ENCODE data around the gene CNTNAP2. TPM values are rescaled to one million over a fixed set of nuclear protein-coding genes. Genes with fewer than 3 reads are reported as not detected.
A peak's percentile ranks its signal among the peaks of the same experiment; 100 is the strongest.

CNTNAP2 gene
- polyA plus RNA-seq, 1 experiment: not detected

DNA sequence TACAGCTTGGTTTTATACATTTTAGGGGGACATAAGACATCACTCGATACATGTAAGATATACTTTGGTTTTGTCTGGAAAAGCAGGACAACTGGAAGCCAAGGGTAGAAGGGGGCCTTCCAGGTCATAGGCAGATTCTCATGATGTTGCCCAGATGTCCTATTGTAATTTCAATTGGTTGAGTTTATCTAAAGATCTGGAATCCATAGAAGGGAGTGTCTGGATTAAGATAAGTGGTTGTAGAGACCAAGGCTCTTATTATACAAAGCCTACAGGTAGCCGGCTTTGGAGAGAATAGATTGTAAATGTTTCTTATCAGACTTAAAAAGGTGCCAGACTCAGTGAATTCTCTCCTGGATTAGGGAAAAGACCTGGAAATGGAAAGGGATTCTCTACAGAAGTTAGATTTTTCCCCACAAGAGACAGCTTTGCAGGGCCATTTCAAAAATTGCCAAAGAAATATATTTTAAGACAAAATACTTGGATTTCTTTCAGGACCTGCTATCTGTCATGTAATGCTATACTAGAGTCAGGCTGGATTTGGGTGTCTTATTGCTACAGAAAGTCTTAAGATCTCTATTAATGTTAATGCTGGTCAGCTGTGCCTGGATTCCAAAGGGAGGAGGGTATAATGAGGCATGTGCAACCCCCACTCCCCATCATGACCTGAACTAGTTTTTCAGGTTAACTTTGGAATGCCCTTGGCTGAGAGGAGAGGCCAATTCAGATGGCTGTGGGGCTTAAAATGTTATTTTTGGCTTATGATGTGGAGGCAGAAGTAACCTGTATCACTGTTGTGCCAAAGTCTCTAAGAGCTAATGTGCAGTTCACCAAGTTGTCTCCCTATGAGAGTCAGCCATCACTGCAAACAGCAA, 1962.8 kb downstream of the CNTNAP2 start:
- Histone ChIP-seq H3K27me3 (ENCODE audit: control insufficient read depth, insufficient read depth, low read length) (no peaks in the 10 kb centered on the region), H3K4me3 (ENCODE audit: low read depth, low read length) (no peak overlapping the region), H3K36me3 (ENCODE audit: control insufficient read depth, insufficient read depth, low read length) (no peaks in the 10 kb centered on the region)
- ChIA-PET CTCF (no interaction called here), POLR2A (no interaction called here)
- TF ChIP-seq, protein P1, sequence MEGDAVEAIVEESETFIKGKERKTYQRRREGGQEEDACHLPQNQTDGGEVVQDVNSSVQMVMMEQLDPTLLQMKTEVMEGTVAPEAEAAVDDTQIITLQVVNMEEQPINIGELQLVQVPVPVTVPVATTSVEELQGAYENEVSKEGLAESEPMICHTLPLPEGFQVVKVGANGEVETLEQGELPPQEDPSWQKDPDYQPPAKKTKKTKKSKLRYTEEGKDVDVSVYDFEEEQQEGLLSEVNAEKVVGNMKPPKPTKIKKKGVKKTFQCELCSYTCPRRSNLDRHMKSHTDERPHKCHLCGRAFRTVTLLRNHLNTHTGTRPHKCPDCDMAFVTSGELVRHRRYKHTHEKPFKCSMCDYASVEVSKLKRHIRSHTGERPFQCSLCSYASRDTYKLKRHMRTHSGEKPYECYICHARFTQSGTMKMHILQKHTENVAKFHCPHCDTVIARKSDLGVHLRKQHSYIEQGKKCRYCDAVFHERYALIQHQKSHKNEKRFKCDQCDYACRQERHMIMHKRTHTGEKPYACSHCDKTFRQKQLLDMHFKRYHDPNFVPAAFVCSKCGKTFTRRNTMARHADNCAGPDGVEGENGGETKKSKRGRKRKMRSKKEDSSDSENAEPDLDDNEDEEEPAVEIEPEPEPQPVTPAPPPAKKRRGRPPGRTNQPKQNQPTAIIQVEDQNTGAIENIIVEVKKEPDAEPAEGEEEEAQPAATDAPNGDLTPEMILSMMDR (IDR thresholded peaks at IDR 0.05; ENCODE audit: insufficient read depth, low read depth, low read length): no peak
- DNase-seq (ENCODE audit: low read depth): no peak

DNA sequence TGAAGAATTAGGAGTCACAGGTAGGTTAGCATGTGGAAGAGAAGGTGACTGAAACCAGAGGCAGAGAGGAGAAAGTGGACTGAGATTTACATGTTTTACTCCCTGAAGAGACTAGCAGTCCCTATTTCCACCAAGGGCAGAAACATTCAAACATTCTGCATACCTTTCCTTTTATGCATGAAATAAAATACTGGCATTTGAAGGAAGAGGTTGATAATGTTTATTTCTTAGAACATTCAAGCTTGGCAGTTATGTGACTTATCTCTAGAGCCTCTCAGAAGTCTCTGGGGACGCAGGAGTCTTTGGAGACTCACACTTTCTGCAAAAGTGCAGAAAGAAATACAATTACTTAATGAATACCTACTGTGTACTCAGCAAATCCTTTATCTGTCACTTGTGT, 1966.8 kb downstream of the CNTNAP2 start:
- POLR2A ChIA-PET: no interaction called here
- TF ChIP-seq, protein P1 (IDR thresholded peaks at IDR 0.05; ENCODE audit: insufficient read depth, low read depth, low read length): no peak
- CTCF ChIA-PET: interaction anchor here (1.1 kb wide), 1 partner anchor 9 kb away, joined by 3 read pairs; no protein-coding TSS in a partner anchor

DNA sequence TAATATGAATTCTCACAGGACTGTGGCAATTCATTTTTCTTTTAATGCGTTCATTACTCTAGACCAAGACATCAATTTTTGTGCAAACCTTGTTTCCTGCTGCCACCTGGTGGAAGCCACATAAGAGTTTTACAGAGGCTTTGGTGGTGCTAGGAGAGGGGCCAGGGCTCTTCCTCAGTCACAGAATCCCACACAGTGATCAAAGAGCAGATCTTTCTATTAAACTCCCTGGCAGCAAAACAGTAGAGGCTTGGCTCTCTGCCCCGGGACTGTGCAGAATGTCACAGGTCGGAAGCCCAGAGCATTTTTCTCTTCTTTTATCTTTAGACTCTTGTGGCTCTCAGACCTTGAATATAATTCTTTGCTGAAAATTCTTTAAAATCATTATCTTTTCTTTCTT, 1967.5 kb downstream of the CNTNAP2 start:
- ChIA-PET POLR2A (no interaction called here), CTCF (interaction anchor here (0.6 kb wide), 1 partner anchor 13 kb away, joined by 3 read pairs; no protein-coding TSS in a partner anchor)
- no peak overlapping the region for H3K4me3 ChIP-seq (ENCODE audit: low read depth, low read length)
- DNase-seq (ENCODE audit: low read depth): no peak
- TF ChIP-seq, protein P1 (IDR thresholded peaks at IDR 0.05; ENCODE audit: insufficient read depth, low read depth, low read length): peak; percentile 27; the same call in 1 of the 2 replicates
- no peaks in the 10 kb centered on the region for H3K36me3 ChIP-seq (ENCODE audit: control insufficient read depth, insufficient read depth, low read length)
- no peaks in the 10 kb centered on the region for H3K27me3 ChIP-seq (ENCODE audit: control insufficient read depth, insufficient read depth, low read length)

More for the DNA sequence above, 1966.8 kb downstream of the CNTNAP2 start:
- Histone ChIP-seq H3K4me3 (ENCODE audit: low read depth, low read length) (no peak overlapping the region), H3K36me3 (ENCODE audit: control insufficient read depth, insufficient read depth, low read length) (no peaks in the 10 kb centered on the region), H3K27me3 (ENCODE audit: control insufficient read depth, insufficient read depth, low read length) (no peaks in the 10 kb centered on the region)
- no peak for DNase-seq (ENCODE audit: low read depth)

DNA sequence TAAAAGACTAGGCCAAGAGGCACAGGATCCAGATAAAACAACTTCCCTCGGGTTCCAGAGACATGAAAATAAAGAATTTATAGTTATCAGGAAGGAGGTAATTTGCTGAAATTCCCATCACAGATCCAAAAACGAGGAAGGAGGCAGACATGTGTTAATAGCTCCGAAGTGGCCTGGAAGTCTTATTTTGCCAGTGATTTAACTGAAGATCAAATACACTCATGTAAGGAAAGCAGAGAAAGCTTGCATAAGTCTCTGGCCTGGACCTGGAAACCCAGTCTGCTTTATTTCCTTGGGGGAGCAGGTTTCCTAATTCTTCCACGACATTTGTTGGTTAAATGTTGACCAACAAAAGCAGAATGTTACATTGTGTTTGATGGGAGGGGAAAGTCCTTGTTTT, 1975.3 kb downstream of the CNTNAP2 start:
- POLR2A ChIA-PET: no interaction called here
- CTCF ChIA-PET: interaction anchor here (1.5 kb wide), 1 partner anchor 9 kb away, joined by 3 read pairs; no protein-coding TSS in a partner anchor

More for the DNA sequence above, 1975.3 kb downstream of the CNTNAP2 start:
- TF ChIP-seq, protein P1 (IDR thresholded peaks at IDR 0.05; ENCODE audit: insufficient read depth, low read depth, low read length): no peak
- no peaks in the 10 kb centered on the region for H3K27me3 ChIP-seq (ENCODE audit: control insufficient read depth, insufficient read depth, low read length)
- DNase-seq (ENCODE audit: low read depth): no peak
- H3K4me3 ChIP-seq (ENCODE audit: low read depth, low read length): no peak overlapping the region
- no peaks in the 10 kb centered on the region for H3K36me3 ChIP-seq (ENCODE audit: control insufficient read depth, insufficient read depth, low read length)

Data from BJ (cell line).